ENCODE data around the gene PGK2. TPM values are rescaled to one million over a fixed set of nuclear protein-coding genes. Genes with fewer than 3 reads are reported as not detected.

Gene PGK2
- polyA plus RNA-seq, 5 donors: not detected

- no peak for DNase-seq
Measured at GRCh38 chr6:49736017-49736508, 51.0 kb downstream of the PGK2 start.

Other genes starting within 250 kb of the PGK2 start
- gene C6orf141, start 236.6 kb downstream of the PGK2 start, polyA plus RNA-seq (ENCODE audit: insufficient read depth in 1 of 5, insufficient read length in 5 of 5, low replicate concordance in 1 of 5): 1 to 10 TPM; 2.6 to 5.3 (median 3.9) TPM
- 1 to 10 TPM; 1.7 to 6.7 (median 1.8) TPM for gene RHAG, start 150.4 kb downstream of the PGK2 start, polyA plus RNA-seq (ENCODE audit: insufficient read depth in 1 of 5, insufficient read length in 5 of 5, low replicate concordance in 1 of 5)
- gene CRISP2, start 73.7 kb downstream of the PGK2 start, polyA plus RNA-seq (ENCODE audit: insufficient read depth in 1 of 5, insufficient read length in 5 of 5, low replicate concordance in 1 of 5): 1 to 10 TPM in 2 of 5 donors, under 1 TPM in 3; 0.18 to 1.2 (median 0.62) TPM
- 1 to 10 TPM in 1 of 5 donors, under 1 TPM in 4; 0.20 to 1.2 (median 0.35) TPM for gene CRISP3, start 42.9 kb downstream of the PGK2 start, polyA plus RNA-seq (ENCODE audit: insufficient read depth in 1 of 5, insufficient read length in 5 of 5, low replicate concordance in 1 of 5)
- not detected for gene CRISP1, start 79.2 kb upstream of the PGK2 start, polyA plus RNA-seq (ENCODE audit: insufficient read depth in 1 of 5, insufficient read length in 5 of 5, low replicate concordance in 1 of 5)
- gene DEFB114, start 176.9 kb upstream of the PGK2 start, polyA plus RNA-seq (ENCODE audit: insufficient read depth in 1 of 5, insufficient read length in 5 of 5, low replicate concordance in 1 of 5): not detected
- gene DEFB113, start 182.3 kb upstream of the PGK2 start, polyA plus RNA-seq (ENCODE audit: insufficient read depth in 1 of 5, insufficient read length in 5 of 5, low replicate concordance in 1 of 5): not detected
- gene DEFB110, start 234.7 kb upstream of the PGK2 start, polyA plus RNA-seq (ENCODE audit: insufficient read depth in 1 of 5, insufficient read length in 5 of 5, low replicate concordance in 1 of 5): not detected